GM18870 (cell line): ENCODE data around the gene KRT20.
"Not testable (repeated sequence)": the region's sequence is repeated elsewhere in the genome, so short reads cannot be mapped to it uniquely, and the experiment has no call there.

Experiments used
- ATAC-seq: cut with Tn5 transposase; IDR thresholded peaks from one replicate; pipeline ENCODE4 v1.9.1; 2021; ENCODE audit warnings: moderate library complexity; ENCODE audit not compliant: unreplicated experiment

KRT20 gene

DNA sequence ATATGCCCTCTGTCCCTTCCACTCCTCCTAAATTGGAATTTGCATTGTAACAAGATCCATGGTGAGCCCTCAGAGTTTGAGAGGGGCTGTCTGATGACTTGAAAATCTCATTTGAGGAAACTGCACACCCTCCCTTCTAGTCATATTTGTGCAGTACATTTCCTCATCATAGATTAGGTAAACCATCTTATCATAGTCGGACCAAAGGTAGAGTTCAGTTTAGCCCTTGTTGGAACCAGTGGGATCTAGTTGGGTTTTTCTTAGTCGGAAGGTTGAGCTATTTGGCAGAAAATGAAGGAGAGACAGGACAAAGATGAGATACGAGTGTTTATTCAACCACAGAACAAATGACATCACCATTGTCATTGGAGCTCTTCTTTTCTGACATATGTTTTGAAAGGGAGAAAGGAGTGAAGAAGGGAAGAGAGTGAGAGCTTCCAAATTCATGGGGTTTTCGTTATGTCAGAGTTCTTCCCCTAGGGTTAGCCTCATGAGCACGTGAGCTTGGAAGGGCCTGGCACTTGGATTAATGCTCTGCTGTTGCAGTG, 15.8 kb upstream of the KRT20 start:
- no peak for ATAC-seq

DNA sequence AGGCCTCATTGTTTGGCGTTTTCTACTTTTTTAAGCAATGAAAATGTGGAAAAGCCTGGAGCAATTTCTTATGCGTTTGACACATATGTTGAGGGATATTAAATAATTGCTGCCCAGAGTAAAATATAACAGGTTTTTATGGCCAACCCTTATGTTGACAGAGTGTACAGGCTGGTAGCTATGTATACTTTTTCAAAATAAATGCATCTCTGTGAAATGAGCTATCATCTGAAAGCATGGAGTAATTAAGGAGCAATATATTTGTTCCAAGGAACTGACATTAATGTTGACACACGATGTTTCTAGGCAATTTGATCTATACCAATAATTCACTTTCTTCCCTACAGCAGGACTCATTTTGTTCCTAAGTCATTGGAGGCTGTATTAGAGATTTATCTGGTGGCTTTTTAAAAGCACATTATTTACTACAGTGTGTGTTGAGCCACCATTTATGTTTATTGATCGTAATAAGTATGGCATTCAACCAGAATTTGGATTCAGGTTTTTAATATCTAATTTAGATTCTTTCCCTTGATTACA, 11.9 kb upstream of the KRT20 start:
- no peak for ATAC-seq

DNA sequence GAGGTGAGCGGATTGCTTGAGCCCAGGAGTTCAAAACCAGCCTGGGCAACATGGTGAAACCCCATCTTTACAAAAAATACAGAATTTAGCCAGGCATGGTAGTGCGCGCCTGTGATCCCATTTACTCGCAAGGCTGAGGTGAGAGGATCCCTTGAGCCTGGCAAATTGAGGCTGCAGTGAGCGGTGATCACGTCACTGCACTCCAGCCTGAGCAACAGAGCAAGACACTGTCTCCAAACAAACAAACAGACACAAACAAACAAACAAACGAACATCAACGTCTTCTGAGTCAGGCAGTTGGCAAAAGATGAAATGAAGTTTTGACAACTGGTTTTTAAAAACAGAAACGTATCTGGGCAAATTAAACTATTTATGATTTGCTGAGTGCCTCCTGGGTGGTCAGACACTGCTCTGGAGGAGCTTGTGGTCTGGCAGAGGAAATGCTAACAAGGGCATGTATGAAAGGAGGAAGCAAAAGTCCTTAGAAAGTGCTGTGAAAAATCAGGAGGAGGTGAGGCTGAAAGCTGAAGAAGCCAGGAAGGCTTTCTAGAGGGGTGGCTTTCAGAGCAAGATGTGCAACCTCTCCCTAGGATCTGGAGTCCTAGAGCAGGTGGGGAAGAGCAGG, 10.2 kb upstream of the KRT20 start:
- no peak for ATAC-seq

DNA sequence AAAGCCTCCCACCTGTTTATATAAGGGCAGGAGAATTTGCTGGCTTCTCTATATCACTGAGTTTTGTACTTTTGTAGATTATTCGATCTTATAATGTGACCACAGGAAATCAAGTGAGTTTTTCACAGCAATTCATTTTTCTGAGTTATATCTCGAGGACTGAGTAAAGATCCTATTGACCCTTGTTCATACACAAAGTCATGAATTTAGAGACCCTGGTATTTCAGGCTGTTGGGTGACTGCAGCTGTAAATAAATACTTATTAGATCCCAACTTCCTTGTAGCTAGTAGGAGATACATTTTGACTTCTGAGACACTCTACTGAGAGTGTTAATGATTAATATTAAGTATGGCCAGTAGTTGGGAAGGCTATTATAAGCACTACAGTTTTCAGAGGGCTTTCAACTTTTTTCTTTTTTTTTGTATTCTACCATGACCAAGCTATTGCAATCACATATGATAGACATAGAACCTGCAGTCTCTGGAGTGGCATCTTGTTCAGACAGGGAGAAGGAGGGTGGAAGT, 3.2 kb upstream of the KRT20 start:
- no peak for ATAC-seq

DNA sequence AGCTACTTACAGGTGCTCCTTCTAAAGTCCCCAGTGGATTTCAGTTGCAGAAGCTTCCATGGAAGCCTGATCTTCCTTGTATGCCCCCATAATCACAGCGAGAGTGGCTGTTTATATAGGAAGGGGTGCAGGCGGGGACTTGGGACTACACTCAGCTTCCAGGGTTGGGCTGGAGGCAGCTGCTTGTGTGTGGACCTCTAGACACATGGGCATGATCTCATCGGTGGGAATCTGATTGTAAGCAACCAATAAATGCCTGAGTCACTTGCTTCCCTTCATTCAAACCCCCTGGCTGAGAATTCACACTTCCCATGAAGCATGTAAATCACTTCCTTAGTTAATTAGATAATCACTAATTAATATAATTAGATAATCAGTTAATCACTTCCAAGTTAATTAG, 1.0 kb upstream of the KRT20 start:
- no peak for ATAC-seq

DNA sequence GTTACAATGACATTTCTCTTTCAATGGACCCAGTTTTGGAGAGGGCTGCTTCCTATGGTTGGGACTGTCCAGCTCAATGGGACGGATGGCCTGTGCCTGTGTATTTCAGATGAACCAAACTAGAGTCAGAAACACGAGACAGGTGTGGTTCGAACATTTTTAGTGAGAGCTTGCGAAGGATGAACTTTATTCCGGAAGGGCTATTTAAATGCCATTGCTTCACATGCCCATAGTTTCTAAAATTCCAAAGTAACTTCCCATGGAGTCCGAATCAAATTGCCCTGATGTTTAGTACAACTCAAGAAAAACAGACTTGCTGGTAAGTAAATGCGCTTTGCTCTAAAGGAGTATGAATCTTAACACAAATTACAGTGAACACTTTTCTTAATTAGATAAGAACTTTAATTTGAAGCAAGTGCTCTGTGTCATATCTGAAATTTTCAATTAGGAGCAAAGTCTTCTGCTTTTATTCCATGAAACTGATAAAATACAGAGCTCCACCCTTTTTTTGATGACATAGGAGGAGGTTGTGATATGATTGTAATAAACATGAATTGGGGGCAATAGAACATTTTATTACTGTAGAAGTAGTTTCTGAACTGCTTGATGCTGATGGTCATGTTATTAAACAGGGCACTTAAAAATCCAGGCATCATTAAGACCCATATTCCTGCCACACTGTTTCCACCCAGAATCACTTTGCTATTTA, 1.3 kb downstream of the KRT20 start:
- ATAC-seq, result no peak

DNA sequence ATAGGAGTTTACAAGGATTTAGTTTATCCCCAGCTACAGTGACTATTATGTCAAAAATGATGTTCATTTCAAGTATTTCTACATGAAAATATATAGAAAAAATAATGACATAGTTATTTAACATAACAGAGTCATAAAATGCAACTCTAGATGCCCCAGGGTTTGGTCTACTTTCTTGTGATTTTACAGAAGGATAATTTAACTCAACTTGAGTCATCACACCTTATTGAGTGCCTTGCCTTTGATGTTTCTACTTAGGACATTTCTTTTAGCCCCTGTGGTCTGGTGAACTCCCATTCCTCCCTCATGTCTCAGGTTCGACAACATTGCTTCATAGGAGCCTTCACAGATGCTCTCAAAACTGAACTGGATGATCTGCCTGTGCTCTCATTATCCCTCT, 2.0 kb downstream of the KRT20 start:
- no peak for ATAC-seq

DNA sequence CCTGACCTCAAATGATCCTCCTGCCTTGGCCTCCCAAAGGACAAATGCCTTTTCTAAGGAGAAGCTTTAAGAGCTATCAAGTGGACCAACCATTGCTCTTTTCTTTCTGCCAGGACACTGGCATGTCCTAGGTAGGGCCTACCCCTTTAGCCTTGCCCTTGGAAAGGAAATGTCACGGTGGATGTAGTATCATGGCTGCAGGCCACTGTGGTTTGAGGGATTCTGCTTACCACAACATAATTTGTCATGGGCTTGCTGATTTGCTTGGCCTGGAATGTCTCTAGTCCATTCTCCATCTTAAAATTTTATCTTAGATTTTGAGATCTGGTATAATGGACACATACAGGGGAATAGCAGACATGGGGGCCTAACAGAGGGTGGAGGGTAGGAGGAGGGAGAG, 6.0 kb downstream of the KRT20 start:
- no peak for ATAC-seq

DNA sequence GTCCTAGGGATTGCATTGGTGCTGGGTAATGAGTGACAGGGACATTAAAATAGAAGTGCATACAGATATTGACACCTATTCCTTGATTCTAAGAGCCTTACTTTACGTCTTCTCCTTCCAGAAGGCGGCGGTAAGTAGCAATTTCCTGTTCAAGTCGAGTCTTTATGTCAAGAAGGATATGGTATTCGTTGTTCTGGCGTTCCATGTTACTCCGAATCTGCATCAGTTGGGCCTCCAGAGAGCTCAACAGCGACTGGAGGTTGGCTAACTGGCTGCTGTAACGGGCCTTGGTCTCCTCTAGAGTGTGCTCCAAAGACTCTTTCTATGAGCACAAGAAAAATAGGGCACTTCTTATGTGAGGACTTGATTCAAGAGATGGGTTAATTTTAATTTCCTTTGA, 7.0 kb downstream of the KRT20 start:
- ATAC-seq, result no peak

DNA sequence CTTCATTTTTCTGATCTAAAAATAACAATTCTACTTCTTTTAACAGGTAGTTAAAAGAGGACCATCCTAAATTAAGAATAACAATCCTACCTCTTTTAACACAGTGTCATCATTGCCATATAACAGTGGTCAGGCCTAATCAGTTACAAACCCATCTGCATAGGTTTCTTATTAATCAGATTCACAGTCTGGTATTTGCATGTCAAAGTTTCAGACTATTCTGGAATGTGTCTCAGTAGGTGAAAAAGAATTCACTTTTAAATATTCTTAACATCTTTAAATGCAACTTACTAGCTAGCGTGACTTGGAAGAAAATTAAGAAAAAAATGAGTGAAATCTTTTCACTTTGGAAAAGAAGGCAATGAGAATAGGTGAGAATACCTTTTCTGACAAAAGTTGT, 11.2 kb downstream of the KRT20 start:
- no peak for ATAC-seq

DNA sequence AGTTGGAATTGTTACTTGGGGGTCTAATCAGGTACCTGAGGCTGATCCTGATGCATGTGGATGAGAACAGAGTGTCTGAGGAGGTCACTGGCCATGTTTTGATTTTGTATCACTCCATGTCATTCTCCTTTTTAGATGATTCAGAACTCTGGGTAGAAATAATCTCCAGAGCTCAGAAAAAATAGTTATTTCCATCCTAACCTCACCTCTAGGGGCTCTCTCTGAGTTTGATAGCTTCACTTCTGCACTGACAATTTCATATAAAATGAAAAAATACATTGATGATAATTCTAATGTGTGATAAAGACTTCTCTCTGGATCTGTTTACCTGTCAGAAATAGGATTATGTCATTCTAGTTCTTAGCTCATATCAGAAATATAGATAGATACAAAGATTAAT, 11.8 kb downstream of the KRT20 start:
- ATAC-seq, result no peak

DNA sequence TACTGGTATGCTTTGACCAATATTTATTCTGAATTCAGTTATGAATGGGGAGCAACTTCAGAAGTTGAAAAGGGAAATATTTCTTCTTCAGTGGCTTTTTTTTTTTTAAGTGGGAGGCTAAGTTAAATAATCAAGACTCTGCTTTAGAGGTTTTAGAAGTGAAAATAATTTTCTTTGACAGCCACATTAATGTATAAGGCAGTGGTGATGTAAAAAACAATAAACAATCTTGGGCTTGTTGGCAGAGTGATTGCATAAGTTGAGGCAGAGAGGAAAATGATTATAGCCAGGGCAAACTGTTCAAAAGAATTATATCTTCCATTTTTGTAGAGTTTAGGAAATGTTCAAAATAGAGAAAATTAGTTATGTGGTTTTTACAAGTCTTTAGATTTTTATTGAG, 12.6 kb downstream of the KRT20 start:
- ATAC-seq, result no peak

DNA sequence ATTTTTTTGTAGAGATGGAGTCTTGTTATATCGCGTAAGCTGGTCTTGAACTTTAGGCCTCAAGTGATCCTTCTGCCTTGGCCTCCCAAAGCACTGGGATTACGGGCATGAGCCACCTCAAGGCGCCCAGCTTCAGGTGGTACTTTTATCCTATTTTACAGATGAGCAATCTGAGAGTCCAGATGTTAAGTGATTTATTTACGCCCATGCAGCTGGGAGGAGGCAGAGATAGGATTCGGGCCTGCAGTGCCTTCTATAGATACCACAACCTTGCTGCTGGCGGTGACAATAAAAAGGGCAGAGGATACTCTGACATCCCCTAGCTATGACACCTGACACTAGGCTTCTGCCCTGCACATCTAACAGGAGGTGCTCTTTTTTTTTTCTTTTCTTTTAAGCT, 13.7 kb downstream of the KRT20 start:
- no peak for ATAC-seq

DNA sequence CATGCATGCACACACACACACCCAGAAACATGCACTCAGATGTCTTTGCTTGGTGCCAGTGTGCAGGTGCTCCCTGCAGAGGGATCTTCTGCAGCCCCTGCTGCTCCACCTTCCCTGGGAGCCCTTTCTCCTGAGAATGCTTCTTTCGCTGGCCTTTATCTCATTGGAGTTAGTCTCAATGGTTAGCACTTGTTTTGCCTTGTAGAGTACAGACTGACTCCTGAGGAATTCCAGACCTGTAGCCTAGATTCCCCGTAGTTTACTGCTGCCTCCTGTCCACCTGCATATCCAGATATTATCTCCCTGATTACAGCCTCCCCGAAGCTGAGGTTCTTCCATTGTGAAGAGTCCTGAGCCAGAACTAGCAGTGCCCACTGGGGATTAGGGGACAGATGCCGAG, 14.9 kb downstream of the KRT20 start:
- no peak for ATAC-seq

DNA sequence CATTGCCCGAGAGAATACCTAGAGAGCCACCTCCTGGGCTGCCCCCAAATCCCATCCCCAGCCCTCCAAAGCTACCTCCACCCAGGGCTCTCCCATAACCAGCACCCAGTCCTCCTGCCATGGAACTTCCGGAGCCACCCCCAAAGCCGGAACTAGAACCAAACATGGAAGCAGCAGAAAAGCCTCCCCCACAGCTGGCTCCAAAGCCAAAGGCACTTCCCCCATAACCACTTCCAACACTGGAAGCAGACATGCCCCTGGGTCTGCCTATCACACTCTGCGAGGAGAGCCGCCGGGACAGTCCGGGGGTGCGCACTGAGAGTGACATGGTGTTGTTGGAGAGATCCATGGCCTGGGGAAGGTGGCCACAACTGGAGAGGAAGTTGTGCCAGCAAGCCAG, 18.2 kb downstream of the KRT20 start, which contains the start of gene KRT12:
KRT12 (minus strand) TSS at position 386 of the 400 bp plus-strand sequence; CDS start at position 349, 37 bp downstream.
- ATAC-seq, result no peak

DNA sequence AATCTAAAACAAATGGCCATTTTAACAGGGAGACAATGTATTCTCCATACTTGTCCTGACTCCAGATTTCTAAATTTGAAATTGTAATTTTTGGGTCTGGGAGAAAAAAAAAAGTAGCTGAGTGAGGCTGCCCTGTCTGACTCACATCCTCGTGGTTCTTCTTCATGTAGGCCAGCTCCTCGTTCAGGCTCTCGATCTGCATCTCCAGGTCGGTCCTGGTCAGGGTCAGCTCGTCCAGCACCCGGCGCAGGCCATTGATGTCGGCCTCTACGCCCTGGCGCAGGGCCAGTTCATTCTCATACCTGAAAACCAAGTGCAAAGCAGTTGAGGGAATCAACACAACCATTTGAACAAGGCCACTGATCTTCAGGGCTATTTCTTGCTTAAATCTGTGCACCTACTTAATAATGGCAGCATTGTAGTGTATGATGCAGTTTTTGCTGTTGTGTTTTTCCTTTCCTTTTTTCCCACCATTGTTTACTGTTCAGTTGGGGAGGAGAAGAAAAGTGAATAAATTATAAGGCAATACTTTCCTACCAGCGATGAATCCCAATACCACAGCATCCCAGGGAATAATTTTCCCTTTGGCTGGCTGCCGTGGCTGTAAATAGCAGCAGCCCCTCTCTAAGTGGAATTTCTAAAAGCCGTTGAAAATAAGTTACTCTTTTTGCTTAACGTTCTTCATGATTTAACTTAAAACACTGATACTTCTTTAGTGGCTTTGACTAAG, 20.2 kb downstream of the KRT20 start:
- ATAC-seq, result no peak

DNA sequence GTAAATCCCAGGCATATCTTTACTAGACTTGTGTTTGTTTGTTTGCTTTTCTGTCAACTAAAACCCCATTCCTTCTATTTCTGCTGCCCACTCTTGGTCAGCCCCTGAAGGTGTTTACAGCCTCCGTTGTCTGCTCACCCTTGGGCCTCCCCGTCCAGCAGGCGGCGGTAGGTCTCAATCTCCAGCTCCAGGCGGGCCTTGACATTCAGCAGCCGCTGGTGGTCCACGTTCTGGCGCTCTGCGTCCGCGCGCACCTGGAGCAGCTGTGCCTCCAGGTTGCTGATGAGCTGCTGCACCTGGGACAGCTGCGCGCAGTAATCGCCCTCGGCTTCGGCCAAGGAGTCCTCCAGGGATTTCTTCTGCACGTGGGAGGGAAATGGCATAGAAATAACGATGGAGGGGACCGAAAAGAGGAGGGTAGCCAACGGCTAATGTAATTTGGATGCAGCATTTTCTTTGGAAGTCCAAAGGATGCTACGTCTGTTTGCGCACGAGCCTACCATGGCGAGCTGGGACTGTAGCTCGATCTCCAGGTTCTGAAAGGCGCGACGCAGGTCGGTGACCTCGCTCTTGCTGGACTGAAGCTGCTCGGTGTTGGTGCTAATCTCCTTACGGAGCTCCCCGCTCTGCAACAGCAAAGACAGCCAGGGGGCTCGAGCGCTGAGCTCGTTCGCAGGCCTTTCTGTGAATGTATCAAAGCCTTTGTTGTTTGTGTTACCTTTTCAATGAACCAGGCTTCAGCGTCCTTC, 21.9 kb downstream of the KRT20 start:
- no peak for ATAC-seq

DNA sequence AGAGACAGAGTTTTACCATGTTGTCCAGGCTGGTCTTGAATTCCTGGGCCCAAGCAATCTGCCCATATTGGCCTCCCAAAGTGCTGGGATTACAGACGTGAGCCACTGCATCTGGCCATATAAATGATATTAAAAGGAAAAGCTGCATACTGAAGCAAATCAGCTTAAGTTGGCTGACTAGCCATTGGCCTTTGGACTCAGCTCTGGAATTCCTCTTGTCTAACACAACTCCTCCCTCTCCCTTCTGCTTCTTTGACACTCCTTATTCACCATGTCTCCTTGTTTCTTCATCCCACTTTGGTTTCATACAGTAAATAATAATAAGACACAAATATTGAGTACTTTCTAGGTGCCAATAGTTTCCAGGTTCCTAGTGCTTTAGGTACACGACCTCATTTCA, 25.5 kb downstream of the KRT20 start:
- ATAC-seq, result no peak

DNA sequence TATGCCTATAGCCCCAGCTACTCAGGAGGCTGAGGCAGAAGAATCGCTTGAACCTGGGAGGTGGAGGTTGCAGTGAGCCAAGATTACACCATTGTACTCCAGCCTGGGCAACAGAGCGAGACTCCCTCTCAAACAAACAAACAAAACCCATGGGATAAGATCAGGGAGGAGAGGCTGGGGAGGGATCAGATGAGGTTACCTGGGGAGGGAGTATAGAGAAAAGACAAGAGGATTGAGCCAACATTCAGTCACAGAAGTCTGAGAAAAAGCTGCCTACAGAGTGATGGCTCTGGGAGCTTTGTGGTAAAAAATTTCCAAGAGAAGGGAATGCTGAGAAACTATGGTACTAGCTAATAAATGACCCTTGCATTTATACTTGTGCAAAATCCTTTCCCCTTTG, 26.4 kb downstream of the KRT20 start:
- ATAC-seq, result not testable (repeated sequence)

DNA sequence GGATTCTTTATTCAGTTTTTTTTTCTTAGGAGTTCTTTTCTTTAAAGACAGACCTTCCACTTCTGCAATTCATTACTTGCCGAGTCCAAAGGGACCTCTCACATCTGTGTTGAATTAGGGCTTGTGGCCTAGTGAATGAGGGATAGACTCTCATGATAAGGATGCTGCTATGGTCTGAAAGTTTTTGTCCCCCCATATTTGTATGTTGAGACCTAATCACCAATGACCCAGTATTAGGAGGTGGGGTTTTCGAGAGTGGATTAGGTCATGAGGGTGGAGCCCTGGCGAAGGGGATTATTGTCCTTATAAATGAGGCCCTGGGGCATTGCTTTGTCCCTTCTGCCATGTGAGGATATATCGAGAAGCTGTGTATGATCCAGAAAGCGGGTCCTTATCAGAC, 27.5 kb downstream of the KRT20 start:
- no peak for ATAC-seq
